Measurements from ENCODE around the gene MBD3L2. TPM values are rescaled to one million over a fixed set of nuclear protein-coding genes. Genes with fewer than 3 reads are reported as not detected.
"Not testable (repeated sequence)": the region's sequence is repeated elsewhere in the genome, so short reads cannot be mapped to it uniquely, and the experiment has no call there.

Gene MBD3L2
- total RNA-seq (ENCODE audit: unreplicated experiment), result not detected
- long read RNA-seq, result 0 reads

DNA sequence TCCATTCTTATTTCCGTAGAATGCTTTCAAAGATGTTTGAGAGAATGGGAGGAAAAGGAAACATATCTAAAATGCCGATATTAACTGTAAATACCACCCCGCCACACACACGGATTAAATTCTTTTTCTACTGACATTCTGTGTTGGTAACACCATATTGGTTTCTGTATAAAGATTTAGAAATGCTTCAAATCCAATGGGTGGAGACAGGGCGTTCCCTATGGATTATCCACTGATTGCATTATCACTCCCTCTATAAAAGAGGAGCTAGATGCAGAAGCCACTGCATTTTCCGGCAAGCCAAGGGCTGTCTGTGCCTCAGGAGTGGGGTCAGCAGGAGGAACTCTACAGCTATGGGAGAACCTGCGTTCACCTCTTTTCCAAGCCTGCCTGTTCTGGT, at the start of gene MBD3L2:
TSS of gene MBD3L2 (plus strand) at position 301 of the 400 bp plus-strand sequence. CDS start at position 354, 53 bp downstream.
- not testable (repeated sequence) for DNase-seq (ENCODE audit: low spot score); H3K9me3 Mint-ChIP-seq (ENCODE audit: unreplicated experiment); H3K4me1 Mint-ChIP-seq (ENCODE audit: unreplicated experiment); H3K36me3 Mint-ChIP-seq (ENCODE audit: low read depth, unreplicated experiment); H3K4me3 Mint-ChIP-seq (ENCODE audit: unreplicated experiment); H3K27ac Mint-ChIP-seq (ENCODE audit: unreplicated experiment); H3K27me3 Mint-ChIP-seq (ENCODE audit: unreplicated experiment)

GRCh38 chr19:6999933-7000332, 49.2 kb upstream of the MBD3L2 start:
- H3K4me3 Mint-ChIP-seq (ENCODE audit: unreplicated experiment), result no peak overlapping the region
- no peak for DNase-seq (ENCODE audit: low spot score)
- H3K36me3 Mint-ChIP-seq (ENCODE audit: low read depth, unreplicated experiment), result peaks cover 19% of the 10 kb centered on the region
- H3K9me3 Mint-ChIP-seq (ENCODE audit: unreplicated experiment), result peaks cover 47% of the 10 kb centered on the region
- TF ChIP-seq, protein P1, sequence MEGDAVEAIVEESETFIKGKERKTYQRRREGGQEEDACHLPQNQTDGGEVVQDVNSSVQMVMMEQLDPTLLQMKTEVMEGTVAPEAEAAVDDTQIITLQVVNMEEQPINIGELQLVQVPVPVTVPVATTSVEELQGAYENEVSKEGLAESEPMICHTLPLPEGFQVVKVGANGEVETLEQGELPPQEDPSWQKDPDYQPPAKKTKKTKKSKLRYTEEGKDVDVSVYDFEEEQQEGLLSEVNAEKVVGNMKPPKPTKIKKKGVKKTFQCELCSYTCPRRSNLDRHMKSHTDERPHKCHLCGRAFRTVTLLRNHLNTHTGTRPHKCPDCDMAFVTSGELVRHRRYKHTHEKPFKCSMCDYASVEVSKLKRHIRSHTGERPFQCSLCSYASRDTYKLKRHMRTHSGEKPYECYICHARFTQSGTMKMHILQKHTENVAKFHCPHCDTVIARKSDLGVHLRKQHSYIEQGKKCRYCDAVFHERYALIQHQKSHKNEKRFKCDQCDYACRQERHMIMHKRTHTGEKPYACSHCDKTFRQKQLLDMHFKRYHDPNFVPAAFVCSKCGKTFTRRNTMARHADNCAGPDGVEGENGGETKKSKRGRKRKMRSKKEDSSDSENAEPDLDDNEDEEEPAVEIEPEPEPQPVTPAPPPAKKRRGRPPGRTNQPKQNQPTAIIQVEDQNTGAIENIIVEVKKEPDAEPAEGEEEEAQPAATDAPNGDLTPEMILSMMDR (IDR thresholded peaks at IDR 0.05; ENCODE audit: unreplicated experiment), result no peak
- H3K4me1 Mint-ChIP-seq (ENCODE audit: unreplicated experiment), result no peaks in the 10 kb centered on the region
- H3K27me3 Mint-ChIP-seq (ENCODE audit: unreplicated experiment), result peaks cover 5% of the 10 kb centered on the region
- no peak overlapping the region for H3K27ac Mint-ChIP-seq (ENCODE audit: unreplicated experiment)

DNA sequence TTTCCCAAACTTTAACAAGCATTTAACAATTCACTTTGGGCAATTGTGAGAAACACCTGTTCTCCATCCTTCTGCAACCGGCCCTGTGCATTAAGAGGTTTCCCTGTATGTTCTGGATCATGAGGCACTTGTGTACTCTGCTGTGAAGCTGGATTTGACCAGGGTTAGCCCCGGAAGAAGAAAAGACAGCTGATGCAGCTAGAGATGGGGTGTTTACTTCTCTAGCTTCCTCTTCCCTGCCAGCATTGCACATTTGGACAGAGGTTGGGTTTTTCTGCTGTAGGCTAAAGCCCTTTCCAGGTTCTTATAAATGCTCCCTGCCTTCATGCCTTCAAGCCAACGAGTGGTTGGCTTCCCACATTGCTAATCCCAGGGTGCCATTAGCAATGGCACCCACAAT, 48.8 kb upstream of the MBD3L2 start:
- Mint-ChIP-seq H3K4me3 (ENCODE audit: unreplicated experiment) (peak overlapping the region; percentile 9), H3K36me3 (ENCODE audit: low read depth, unreplicated experiment) (peaks cover 15% of the 10 kb centered on the region), H3K27me3 (ENCODE audit: unreplicated experiment) (peaks cover 2% of the 10 kb centered on the region), H3K4me1 (ENCODE audit: unreplicated experiment) (no peaks in the 10 kb centered on the region), H3K27ac (ENCODE audit: unreplicated experiment) (no peak overlapping the region), H3K9me3 (ENCODE audit: unreplicated experiment) (peaks cover 43% of the 10 kb centered on the region)
- DNase-seq (ENCODE audit: low spot score), result no peak
- TF ChIP-seq, protein P1 (IDR thresholded peaks at IDR 0.05; ENCODE audit: unreplicated experiment), result no peak

DNA sequence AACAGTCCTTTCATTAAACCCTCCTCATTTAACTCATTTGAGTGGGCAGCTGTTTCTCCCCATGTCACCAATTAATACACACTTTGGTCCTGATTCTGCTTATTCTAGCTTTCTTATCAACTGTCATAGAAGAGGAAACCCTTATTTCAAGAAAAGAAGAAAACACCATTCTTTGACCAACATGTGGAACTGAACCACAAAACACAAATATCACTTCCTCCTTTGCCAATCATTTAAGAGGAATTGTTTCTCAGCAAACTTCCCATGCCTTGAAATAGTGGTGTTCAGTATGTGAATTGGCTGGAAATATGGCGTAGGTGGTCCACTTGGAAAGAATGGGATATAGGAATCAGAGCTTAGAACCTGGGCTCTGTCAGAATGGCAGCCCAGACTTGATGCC, 48.3 kb upstream of the MBD3L2 start:
- peaks cover 10% of the 10 kb centered on the region for H3K36me3 Mint-ChIP-seq (ENCODE audit: low read depth, unreplicated experiment)
- no peak overlapping the region for H3K27ac Mint-ChIP-seq (ENCODE audit: unreplicated experiment)
- H3K4me1 Mint-ChIP-seq (ENCODE audit: unreplicated experiment), result no peaks in the 10 kb centered on the region
- H3K9me3 Mint-ChIP-seq (ENCODE audit: unreplicated experiment), result peaks cover 38% of the 10 kb centered on the region
- H3K27me3 Mint-ChIP-seq (ENCODE audit: unreplicated experiment), result peaks cover 1% of the 10 kb centered on the region
- TF ChIP-seq, protein P1 (IDR thresholded peaks at IDR 0.05; ENCODE audit: unreplicated experiment), result no peak
- no peak for DNase-seq (ENCODE audit: low spot score)
- H3K4me3 Mint-ChIP-seq (ENCODE audit: unreplicated experiment), result peak overlapping the region; percentile 9

GRCh38 chr19:7004313-7004931, 44.7 kb upstream of the MBD3L2 start:
- DNase-seq (ENCODE audit: low spot score), result peak; percentile 11
- Mint-ChIP-seq H3K27ac (ENCODE audit: unreplicated experiment) (no peak overlapping the region), H3K9me3 (ENCODE audit: unreplicated experiment) (peaks cover 32% of the 10 kb centered on the region), H3K36me3 (ENCODE audit: low read depth, unreplicated experiment) (peaks cover 8% of the 10 kb centered on the region), H3K4me3 (ENCODE audit: unreplicated experiment) (no peak overlapping the region), H3K4me1 (ENCODE audit: unreplicated experiment) (no peaks in the 10 kb centered on the region), H3K27me3 (ENCODE audit: unreplicated experiment) (no peaks in the 10 kb centered on the region)
- TF ChIP-seq, protein P1 (IDR thresholded peaks at IDR 0.05; ENCODE audit: unreplicated experiment), result peak; percentile 86

Measured in endothelial cell (in vitro differentiated cells).